GM12878 (cell line): ENCODE measurements around the gene EXD3. TPM values are rescaled to one million over a fixed set of nuclear protein-coding genes. Genes with fewer than 3 reads are reported as not detected.

Source experiments
- ATAC-seq: fragments of 200-7000 bp; cut with Tn5 transposase; 3 replicates; pipeline ENCODE4 v1.9.1; 2020; ENCODE audit warnings: mild to moderate bottlenecking, moderate library complexity
- BruUV-seq: library from RNA; stranded (reverse); fragments of 400-500 nt; replicated peaks from 2 replicates; lab custom pipeline; 2021; lab: Mats Ljungman, UMichigan
- CTCF ChIA-PET: fragments of 300-600 bp; sonication (Branson Sonifier 250); formaldehyde crosslinking; extraction: SDS; loops from one replicate; lab custom pipeline; 2021; ENCODE audit warnings: inconsistent platforms; lab: Yijun Ruan, JAX
- POLR2A ChIA-PET: fragments of 350-600 bp; formaldehyde crosslinking; extraction: SDS; loops from one replicate; lab custom pipeline; 2021; ENCODE audit warnings: inconsistent platforms; lab: Charles Lee
- RAD21 ChIA-PET: fragments of 300-600 bp; sonication (Branson Sonifier 250); formaldehyde crosslinking; loops from one replicate; lab custom pipeline; 2023; ENCODE audit warnings: antibody characterized with exemption; ENCODE audit not compliant: unreplicated experiment; lab: Charles Lee
- SMC1A ChIA-PET: fragments of 300-600 bp; sonication (Branson Sonifier 250); formaldehyde crosslinking; loops from one replicate; lab custom pipeline; 2023; ENCODE audit not compliant: unreplicated experiment, uncharacterized antibody; lab: Charles Lee
- DNase-seq: peaks from one replicate; pipeline ENCODE4 v3.0.0-alpha.2; 2011; ENCODE audit warnings: low read depth, low spot score
- FAIRE-seq: peaks from 3 replicates; lab custom pipeline; 2011; peaks lifted over from hg19 to GRCh38; lab: Jason Lieb, UNC
- H2AFZ ChIP-seq: 2 replicates; pipeline ENCODE4 v1.6.0; 2011; ENCODE audit warnings: low read depth, low read length, control low read depth; ENCODE audit not compliant: control insufficient read depth
- H3K27ac ChIP-seq: 2 replicates; pipeline ENCODE4 v1.5.1; 2011; ENCODE audit warnings: control low read depth; ENCODE audit not compliant: control insufficient read depth, insufficient read depth
- H3K27me3 ChIP-seq, 2 experiments: replicated peaks in 1 of 2; 2 replicates each; pipeline versions ENCODE4 v1.6.0 to v1.6.1; 2011; ENCODE audit warnings: low read length in 1 of 2; ENCODE audit not compliant: control insufficient read depth in 2 of 2, insufficient read depth in 2 of 2
- H3K36me3 ChIP-seq, 2 experiments: 2 replicates each; pipeline ENCODE4 v1.5.1; 2011; ENCODE audit warnings: low read length in 1 of 2; ENCODE audit not compliant: control insufficient read depth in 2 of 2, insufficient read depth in 2 of 2
- H3K4me1 ChIP-seq: 2 replicates; pipeline ENCODE4 v1.6.1; 2011; ENCODE audit warnings: mild to moderate bottlenecking, low read length, moderate library complexity, mixed read lengths; ENCODE audit not compliant: control insufficient read depth, insufficient read depth
- H3K4me2 ChIP-seq: 2 replicates; pipeline ENCODE4 v1.6.0; 2011; ENCODE audit warnings: control low read depth; ENCODE audit not compliant: control insufficient read depth, insufficient read depth
- H3K4me3 ChIP-seq: fragments of 200-600 bp; sonication (generic); 2 replicates; pipeline ENCODE4 v1.5.1; 2016
- H3K79me2 ChIP-seq: 2 replicates; pipeline ENCODE4 v1.6.0; 2011; ENCODE audit warnings: low read length; ENCODE audit not compliant: control insufficient read depth, insufficient read depth
- H3K9ac ChIP-seq: 2 replicates; pipeline ENCODE4 v1.8.0; 2011; ENCODE audit warnings: low read length, control low read depth, mixed read lengths; ENCODE audit not compliant: control insufficient read depth, insufficient read depth
- H3K9me3 ChIP-seq: replicated peaks from 3 replicates; pipeline ENCODE4 v1.5.1; 2011; ENCODE audit warnings: mild to moderate bottlenecking, low read length; ENCODE audit not compliant: control insufficient read depth, insufficient read depth
- H4K20me1 ChIP-seq: 2 replicates; pipeline ENCODE4 v1.6.0; 2011; ENCODE audit not compliant: control insufficient read depth, insufficient read depth
- HDAC2 ChIP-seq: fragments of 200-600 bp; sonication (generic); IDR thresholded peaks from 2 replicates; pipeline ENCODE4 v1.6.1; 2017
- NR2F1 ChIP-seq: fragments of 450-650 bp; conservative IDR thresholded peaks from 2 replicates; pipeline ENCODE4 v1.6.1; 2017; ENCODE audit warnings: mild to moderate bottlenecking
- SKIL ChIP-seq: fragments of 450-650 bp; IDR thresholded peaks from 2 replicates; pipeline ENCODE4 v1.6.1; 2017; ENCODE audit warnings: mild to moderate bottlenecking, low read depth, inconsistent platforms; ENCODE audit not compliant: poor library complexity, severe bottlenecking
- SPI1 ChIP-seq: IDR thresholded peaks from 2 replicates; pipeline ENCODE4 v1.6.1; 2011; ENCODE audit warnings: low read depth, mild to moderate bottlenecking, low read length, moderate library complexity, borderline replicate concordance; ENCODE audit not compliant: insufficient read depth
- WGBS: methylation state at CpG from one replicate; pipeline ENCODE4 v1.1.6; 2016; ENCODE audit warnings: low lambda C conversion rate; ENCODE audit not compliant: insufficient replicate concordance, insufficient coverage; ENCODE audit errors: missing lambda C conversion rate; 5-methylcytosine and 5-hydroxymethylcytosine counted together
- in situ Hi-C: fragments of 300-500 bp; cut with MboI; formaldehyde crosslinking; loops from 9 replicates; pipeline ENCODE4 v1.14.3; 2018; ENCODE audit warnings: mixed read lengths
- intact Hi-C: fragments of 100-400 bp; cut with micrococcal nuclease; formaldehyde crosslinking; loops from one replicate; pipeline ENCODE4 v1.14.2; 2022; ENCODE audit not compliant: unreplicated experiment
- polyA plus RNA-seq, 11 experiments: library from polyadenylated mRNA; depleted of rRNA in 4 of 11; unstranded in 6 of 11; stranded (reverse) in 5 of 11; fragments of >200 nt; fragmentation: Nextera tagmentation in 4 of 11; fragmentation: Illumina TruSeq in 1 of 11; extraction: Ambion mirVana in 4 of 11; extraction: Trizol in 1 of 11; gene quantifications; 1 replicate in 1 of 11; 2 replicates in 10 of 11; pipeline versions ENCODE4 v1.2.1 to v1.2.3, GENCODE V29; 2011 to 2016; ENCODE audit warnings: inconsistent platforms in 2 of 11, missing spikeins in 2 of 11, low read depth in 1 of 11
- total RNA-seq, 4 experiments: library from RNA; depleted of rRNA in 3 of 4; stranded (reverse); fragments of >200 nt in 3 of 4; fragmentation: Illumina TruSeq in 1 of 4; extraction: Trizol in 1 of 4; gene quantifications; 2 replicates each; pipeline versions ENCODE4 v1.2.1 to v1.2.3, GENCODE V29; 2013 to 2021
- TF ChIP-seq, protein P1 (sequence below): fragments of 450-650 bp; IDR thresholded peaks from 2 replicates; pipeline ENCODE4 v1.6.1; 2017; ENCODE audit warnings: borderline replicate concordance
- TF ChIP-seq, protein P2 (sequence below): IDR thresholded peaks from 2 replicates; pipeline ENCODE4 v1.6.1; 2012; ENCODE audit warnings: low read depth, low read length, improper control_type of control experiment

Gene EXD3
- total and polyA plus RNA-seq, 10 of the 15 experiments (the other 5 are each of a cell fraction or from before 2014, with no cell fraction given), result 0.21 to 7.1 (median 3.6) TPM

DNA sequence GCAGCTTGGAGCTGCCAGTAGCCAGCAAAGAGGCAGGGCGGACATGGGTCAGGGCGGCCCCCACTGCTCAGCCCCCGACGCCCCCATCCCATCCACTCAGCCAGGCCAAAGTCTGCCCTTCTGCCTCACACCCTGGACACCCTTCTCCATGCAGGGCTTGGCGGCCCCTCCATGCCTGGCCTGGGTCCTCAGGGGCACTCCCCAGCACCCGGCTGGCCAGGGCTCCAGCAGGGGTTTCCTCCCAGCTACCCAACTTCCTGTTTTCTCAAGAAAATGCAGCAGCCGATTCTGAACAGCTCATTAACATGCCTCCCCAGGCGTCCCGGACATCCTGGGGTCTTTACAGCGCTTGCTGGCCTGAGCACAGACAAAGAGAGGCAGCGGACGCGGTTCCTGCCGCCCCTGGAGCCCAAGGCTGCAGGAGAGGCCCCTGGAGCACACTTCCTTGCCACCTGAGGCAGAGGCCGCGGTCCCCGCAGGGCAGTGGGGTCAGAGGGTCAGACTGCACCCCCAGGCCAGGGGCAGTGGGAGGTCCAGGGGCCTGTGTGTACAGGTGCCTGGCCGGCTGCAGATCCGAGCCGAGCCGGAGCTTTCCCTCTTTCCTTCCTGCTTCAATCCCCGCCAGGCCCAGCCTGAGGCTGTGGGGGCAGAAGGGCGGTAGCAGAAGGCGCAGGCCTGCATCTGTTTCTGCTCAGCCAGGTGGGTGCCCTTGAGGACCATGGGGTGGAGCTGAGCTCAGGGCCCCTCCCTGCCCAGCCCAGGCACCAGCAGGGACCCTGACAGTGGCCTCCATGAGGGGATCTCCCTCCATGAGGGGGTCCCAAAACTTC lies 102.2 kb downstream of the EXD3 start:
- H3K27me3 ChIP-seq, result no peaks in the 10 kb centered on the region
- in situ Hi-C loops, result no loop called here
- H3K4me2 ChIP-seq, result peak overlapping the region; percentile 25
- H3K9me3 ChIP-seq, result no peaks in the 10 kb centered on the region; the same call in 2 of the 3 replicates
- CTCF ChIA-PET, result no interaction called here
- no peaks in the 10 kb centered on the region for H4K20me1 ChIP-seq
- H2AFZ ChIP-seq, result peak overlapping the region; percentile 58
- H3K4me3 ChIP-seq, result no peak overlapping the region
- RAD21 ChIA-PET, result interaction anchor here (0.6 to 1.8 kb wide), 2 partner anchors 19 to 175 kb away, joined by 3 to 6 read pairs; partner anchors contain the start of gene NRARP
- H3K36me3 ChIP-seq, result no peaks in the 10 kb centered on the region
- no peak for TF ChIP-seq HDAC2
- TF ChIP-seq NR2F1, result peak; percentile 77
- peak; percentile 53; the same call in 1 of the 2 replicates for TF ChIP-seq SPI1
- 27% methylated on average over 23 of the region's 24 CpGs for WGBS
- POLR2A ChIA-PET, result no interaction called here
- peaks cover 5% of the 10 kb centered on the region for H3K4me1 ChIP-seq
- intact Hi-C loops, result no loop called here
- H3K9ac ChIP-seq, result no peak overlapping the region
- H3K79me2 ChIP-seq, result no peaks in the 10 kb centered on the region
- DNase-seq (no peak), ATAC-seq (no peak), FAIRE-seq (no peak)
- BruUV-seq, result no TSS peak
- SMC1A ChIA-PET, result no interaction called here
- H3K27ac ChIP-seq, result no peak overlapping the region

DNA sequence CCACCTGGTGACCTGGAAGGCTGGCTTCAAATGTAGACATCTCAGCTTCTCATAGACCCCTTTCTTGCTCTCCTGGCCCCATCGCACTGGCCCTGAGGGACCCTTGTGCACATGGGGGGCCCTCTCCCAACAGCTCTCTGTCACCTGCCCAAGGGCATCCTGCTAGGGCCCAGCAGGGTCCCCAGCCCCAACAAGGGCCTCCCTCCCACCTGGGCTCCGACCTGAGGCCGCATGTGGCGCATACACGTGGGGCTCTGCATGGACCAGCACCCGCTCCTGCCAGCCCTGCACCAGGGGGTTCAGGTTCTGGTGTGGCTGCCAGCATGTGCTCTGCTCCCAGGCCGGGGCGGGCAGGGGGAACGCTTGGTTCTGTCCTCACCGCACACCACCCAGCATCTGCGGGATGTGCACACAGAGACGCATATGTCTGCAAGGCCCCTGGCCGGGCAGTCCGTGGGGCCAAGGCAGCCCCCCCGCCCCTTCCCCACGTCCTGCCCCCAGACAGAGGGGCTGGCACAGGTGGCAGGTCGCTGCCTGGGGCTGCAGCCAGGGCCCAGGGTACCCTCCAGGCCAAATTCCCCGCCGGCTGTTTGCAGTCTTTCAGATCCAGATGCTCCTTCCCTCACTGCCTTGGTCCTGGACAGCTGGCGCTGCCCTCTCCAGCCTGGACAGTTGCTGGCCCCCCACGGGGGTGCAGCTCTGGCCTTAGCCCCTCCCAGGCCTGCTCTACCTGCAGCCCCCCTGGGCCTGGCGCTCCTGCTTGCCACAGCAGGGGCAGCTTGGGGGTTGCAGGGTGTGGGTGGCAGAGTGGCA lies 103.0 kb downstream of the EXD3 start:
- ChIA-PET POLR2A (interaction anchor here (1.3 kb wide), 1 partner anchor 18 kb away, joined by 3 read pairs; the partner anchor contains the start of gene NRARP), CTCF (no interaction called here), RAD21 (interaction anchor here (0.6 to 1.8 kb wide), 2 partner anchors 18 to 176 kb away, joined by 3 to 6 read pairs; partner anchors contain the start of gene NRARP), SMC1A (no interaction called here)
- 67% methylated on average over 22 of the region's 22 CpGs for WGBS
- Histone ChIP-seq H3K27me3 (no peaks in the 10 kb centered on the region), H4K20me1 (no peaks in the 10 kb centered on the region), H3K27ac (no peak overlapping the region), H3K9ac (no peak overlapping the region), H3K9me3 (no peaks in the 10 kb centered on the region; the same call in 2 of the 3 replicates), H3K4me1 (peaks cover 5% of the 10 kb centered on the region), H3K4me2 (no peak overlapping the region), H3K4me3 (no peak overlapping the region), H2AFZ (no peak overlapping the region), H3K79me2 (no peaks in the 10 kb centered on the region), H3K36me3 (no peaks in the 10 kb centered on the region)
- intact Hi-C loops, result no loop called here
- no TSS peak for BruUV-seq
- FAIRE-seq (no peak), DNase-seq (no peak), ATAC-seq (no peak)
- in situ Hi-C loops, result no loop called here
- TF ChIP-seq, protein P1, sequence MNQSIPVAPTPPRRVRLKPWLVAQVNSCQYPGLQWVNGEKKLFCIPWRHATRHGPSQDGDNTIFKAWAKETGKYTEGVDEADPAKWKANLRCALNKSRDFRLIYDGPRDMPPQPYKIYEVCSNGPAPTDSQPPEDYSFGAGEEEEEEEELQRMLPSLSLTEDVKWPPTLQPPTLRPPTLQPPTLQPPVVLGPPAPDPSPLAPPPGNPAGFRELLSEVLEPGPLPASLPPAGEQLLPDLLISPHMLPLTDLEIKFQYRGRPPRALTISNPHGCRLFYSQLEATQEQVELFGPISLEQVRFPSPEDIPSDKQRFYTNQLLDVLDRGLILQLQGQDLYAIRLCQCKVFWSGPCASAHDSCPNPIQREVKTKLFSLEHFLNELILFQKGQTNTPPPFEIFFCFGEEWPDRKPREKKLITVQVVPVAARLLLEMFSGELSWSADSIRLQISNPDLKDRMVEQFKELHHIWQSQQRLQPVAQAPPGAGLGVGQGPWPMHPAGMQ, result no peak
- TF ChIP-seq, protein P2, sequence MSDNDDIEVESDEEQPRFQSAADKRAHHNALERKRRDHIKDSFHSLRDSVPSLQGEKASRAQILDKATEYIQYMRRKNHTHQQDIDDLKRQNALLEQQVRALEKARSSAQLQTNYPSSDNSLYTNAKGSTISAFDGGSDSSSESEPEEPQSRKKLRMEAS, result no peak
- no peak for TF ChIP-seq SKIL
